ENCODE measurements around the gene TSTD2.

GRCh38 chr9:97594381-97594921 lies 38.7 kb downstream of the TSTD2 start:
- TF ChIP-seq CTCF (IDR thresholded peaks at IDR 0.05; ENCODE audit: poor library complexity, severe bottlenecking), result no peak
- TF ChIP-seq RAD21 (conservative IDR thresholded peaks at IDR 0.05), result no peak
- TF ChIP-seq POLR2AphosphoS5 (IDR thresholded peaks at IDR 0.05), result no peak
- TF ChIP-seq MXI1 (conservative IDR thresholded peaks at IDR 0.05; ENCODE audit: poor library complexity, severe bottlenecking), result no peak
- TF ChIP-seq EZH2 (IDR thresholded peaks at IDR 0.05; ENCODE audit: borderline replicate concordance, insufficient read depth, low read length, poor library complexity, severe bottlenecking), result no peak
- TF ChIP-seq EP300 (conservative IDR thresholded peaks at IDR 0.05; ENCODE audit: poor library complexity, severe bottlenecking), result no peak
- TF ChIP-seq SMC3 (conservative IDR thresholded peaks at IDR 0.05; ENCODE audit: poor library complexity), result no peak
- no peak for TF ChIP-seq REST (IDR thresholded peaks at IDR 0.05; ENCODE audit: borderline replicate concordance)
- no peak for TF ChIP-seq TAF1 (IDR thresholded peaks at IDR 0.05; ENCODE audit: low read depth)

Measured in neural cell (in vitro differentiated cells).